Measurements from ENCODE around the gene RAB42.

DNA sequence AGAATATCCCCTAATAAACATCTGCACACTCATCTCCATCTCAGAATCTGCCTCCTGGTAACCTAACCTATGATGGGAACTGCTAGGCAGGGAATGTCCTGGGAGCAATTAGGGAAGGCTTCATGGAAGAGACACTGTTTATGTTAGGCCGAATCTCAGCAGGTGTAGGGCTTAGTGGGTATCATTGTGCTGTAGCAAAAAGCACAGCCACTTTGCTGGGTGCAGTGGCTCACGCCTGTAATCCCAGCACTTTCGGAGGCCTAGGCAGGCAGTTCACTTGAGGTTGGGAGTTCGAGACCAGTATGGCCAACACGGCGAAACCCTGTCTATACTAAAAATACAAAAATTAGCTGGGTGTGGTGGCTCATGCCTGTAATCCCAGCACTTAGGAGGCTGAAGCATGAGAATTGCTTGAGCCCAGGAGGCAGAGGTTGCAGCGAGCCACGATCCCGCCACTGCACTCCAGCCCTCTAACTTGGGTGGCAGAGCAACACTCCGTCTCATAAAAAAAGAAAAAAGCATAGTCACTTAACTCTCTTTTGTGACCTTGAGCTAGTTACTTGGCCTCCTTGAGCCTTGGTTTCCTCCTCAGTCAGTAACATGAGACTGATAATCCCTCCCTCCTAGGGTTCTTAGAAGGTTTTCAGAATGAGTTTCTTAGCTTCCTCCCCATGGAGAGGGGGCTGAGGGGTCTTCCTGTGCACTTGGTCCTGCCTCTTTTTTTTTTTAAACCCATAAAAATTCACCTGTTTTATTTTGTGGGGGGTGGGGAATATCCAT lies 3.5 kb downstream of the RAB42 start:
- no peak for TF ChIP-seq POLR2AphosphoS5 (IDR thresholded peaks at IDR 0.05)
- TF ChIP-seq, protein P1, sequence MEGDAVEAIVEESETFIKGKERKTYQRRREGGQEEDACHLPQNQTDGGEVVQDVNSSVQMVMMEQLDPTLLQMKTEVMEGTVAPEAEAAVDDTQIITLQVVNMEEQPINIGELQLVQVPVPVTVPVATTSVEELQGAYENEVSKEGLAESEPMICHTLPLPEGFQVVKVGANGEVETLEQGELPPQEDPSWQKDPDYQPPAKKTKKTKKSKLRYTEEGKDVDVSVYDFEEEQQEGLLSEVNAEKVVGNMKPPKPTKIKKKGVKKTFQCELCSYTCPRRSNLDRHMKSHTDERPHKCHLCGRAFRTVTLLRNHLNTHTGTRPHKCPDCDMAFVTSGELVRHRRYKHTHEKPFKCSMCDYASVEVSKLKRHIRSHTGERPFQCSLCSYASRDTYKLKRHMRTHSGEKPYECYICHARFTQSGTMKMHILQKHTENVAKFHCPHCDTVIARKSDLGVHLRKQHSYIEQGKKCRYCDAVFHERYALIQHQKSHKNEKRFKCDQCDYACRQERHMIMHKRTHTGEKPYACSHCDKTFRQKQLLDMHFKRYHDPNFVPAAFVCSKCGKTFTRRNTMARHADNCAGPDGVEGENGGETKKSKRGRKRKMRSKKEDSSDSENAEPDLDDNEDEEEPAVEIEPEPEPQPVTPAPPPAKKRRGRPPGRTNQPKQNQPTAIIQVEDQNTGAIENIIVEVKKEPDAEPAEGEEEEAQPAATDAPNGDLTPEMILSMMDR (IDR thresholded peaks at IDR 0.05): no peak
- no peak for TF ChIP-seq EP300 (IDR thresholded peaks at IDR 0.05)
- no peak for TF ChIP-seq POLR2A (IDR thresholded peaks at IDR 0.05)

Data from stomach (tissue), 4 donors.